HepG2 (cell line): ENCODE results near the gene ZSCAN21. TPM values are rescaled to one million over a fixed set of nuclear protein-coding genes. Genes with fewer than 3 reads are reported as not detected.
A peak's percentile ranks its signal among the peaks of the same experiment; 100 is the strongest.

ENCODE experiments used
- AFF4 ChIP-seq: sonication (generic); formaldehyde crosslinking; IDR thresholded peaks from 2 replicates; pipeline ENCODE4 v1.4.0; 2020; ENCODE audit warnings: missing genetic modification reagents
- MIER3 ChIP-seq: IDR thresholded peaks from 2 replicates; pipeline ENCODE4 v1.6.1; 2016; ENCODE audit warnings: missing compliant biosample characterization, borderline replicate concordance
- ZBTB20 ChIP-seq: sonication (generic); formaldehyde crosslinking; IDR thresholded peaks from 2 replicates; pipeline ENCODE4 v1.8.1; 2023; ENCODE audit warnings: missing genetic modification reagents, low read depth, mild to moderate bottlenecking, borderline replicate concordance
- ZFP1 ChIP-seq: IDR thresholded peaks from 2 replicates; pipeline ENCODE4 v1.6.1; 2016
- ZNF17 ChIP-seq: sonication (generic); formaldehyde crosslinking; IDR thresholded peaks from 2 replicates; pipeline ENCODE4 v1.5.0; 2020; ENCODE audit warnings: mild to moderate bottlenecking, missing genetic modification reagents
- ZNF407 ChIP-seq: sonication (generic); formaldehyde crosslinking; IDR thresholded peaks from one replicate; pipeline ENCODE4 v1.5.1; 2020; ENCODE audit warnings: mild to moderate bottlenecking, missing genetic modification reagents; ENCODE audit errors: not compliant biosample characterization
- ZNF598 ChIP-seq: sonication (generic); formaldehyde crosslinking; IDR thresholded peaks from 2 replicates; pipeline ENCODE4 v1.5.1; 2020; ENCODE audit warnings: mild to moderate bottlenecking, missing genetic modification reagents, borderline replicate concordance
- ZNF652 ChIP-seq: IDR thresholded peaks from 2 replicates; pipeline ENCODE4 v1.6.1; 2016; ENCODE audit warnings: low read depth, borderline replicate concordance
- ZNF766 ChIP-seq: sonication (generic); formaldehyde crosslinking; IDR thresholded peaks from 2 replicates; pipeline ENCODE4 v1.5.0; 2020; ENCODE audit warnings: missing genetic modification reagents, borderline replicate concordance
- polyA plus RNA-seq, 8 experiments: library from polyadenylated mRNA; depleted of rRNA in 3 of 8; stranded (reverse) in 7 of 8; unstranded in 1 of 8; fragments of >200 nt; fragmentation: Illumina TruSeq in 4 of 8; extraction: Trizol in 4 of 8; gene quantifications; 2 replicates each; pipeline versions ENCODE4 v1.2.1 to v1.2.3, GENCODE V29; 2011 to 2016; ENCODE audit warnings: low read depth in 4 of 8, missing spikeins in 1 of 8, mixed read lengths in 1 of 8; ENCODE audit not compliant: insufficient read depth in 1 of 8
- total RNA-seq, 5 experiments: library from RNA; depleted of rRNA; stranded (reverse); fragments of >200 nt; fragmentation: Illumina TruSeq; extraction: Trizol; gene quantifications; 2 replicates each; pipeline ENCODE4 v1.2.3, GENCODE V29; 2016; ENCODE audit warnings: low read depth in 1 of 5
- TF ChIP-seq, protein P1 (sequence below), 2 experiments: sonication (generic) in 1 of 2; formaldehyde crosslinking in 1 of 2; IDR thresholded peaks; 2 replicates each; pipeline versions ENCODE4 v1.6.1 to v1.9.0; 2014 to 2022; ENCODE audit warnings: antibody characterized with exemption in 1 of 2, borderline replicate concordance in 1 of 2, inconsistent platforms in 1 of 2, low read depth in 1 of 2, missing genetic modification reagents in 1 of 2

The ZSCAN21 gene
- total and polyA plus RNA-seq, 2 of the 13 experiments (the other 11 are each of a cell fraction or from before 2014, with no cell fraction given) = 7.0 to 10.0 TPM

- TF ChIP-seq, protein P1, sequence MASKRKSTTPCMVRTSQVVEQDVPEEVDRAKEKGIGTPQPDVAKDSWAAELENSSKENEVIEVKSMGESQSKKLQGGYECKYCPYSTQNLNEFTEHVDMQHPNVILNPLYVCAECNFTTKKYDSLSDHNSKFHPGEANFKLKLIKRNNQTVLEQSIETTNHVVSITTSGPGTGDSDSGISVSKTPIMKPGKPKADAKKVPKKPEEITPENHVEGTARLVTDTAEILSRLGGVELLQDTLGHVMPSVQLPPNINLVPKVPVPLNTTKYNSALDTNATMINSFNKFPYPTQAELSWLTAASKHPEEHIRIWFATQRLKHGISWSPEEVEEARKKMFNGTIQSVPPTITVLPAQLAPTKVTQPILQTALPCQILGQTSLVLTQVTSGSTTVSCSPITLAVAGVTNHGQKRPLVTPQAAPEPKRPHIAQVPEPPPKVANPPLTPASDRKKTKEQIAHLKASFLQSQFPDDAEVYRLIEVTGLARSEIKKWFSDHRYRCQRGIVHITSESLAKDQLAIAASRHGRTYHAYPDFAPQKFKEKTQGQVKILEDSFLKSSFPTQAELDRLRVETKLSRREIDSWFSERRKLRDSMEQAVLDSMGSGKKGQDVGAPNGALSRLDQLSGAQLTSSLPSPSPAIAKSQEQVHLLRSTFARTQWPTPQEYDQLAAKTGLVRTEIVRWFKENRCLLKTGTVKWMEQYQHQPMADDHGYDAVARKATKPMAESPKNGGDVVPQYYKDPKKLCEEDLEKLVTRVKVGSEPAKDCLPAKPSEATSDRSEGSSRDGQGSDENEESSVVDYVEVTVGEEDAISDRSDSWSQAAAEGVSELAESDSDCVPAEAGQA (IDR thresholded peaks at IDR 0.05; ENCODE audit: low read depth) = 0 out of 2 replicates have a peak, but pooled peaks have one; percentile 55
- TF ChIP-seq, protein P1 (CRISPR knock-in tag; IDR thresholded peaks at IDR 0.05; ENCODE audit: borderline replicate concordance) = no peak; the same call in 1 of the 2 replicates
- TF ChIP-seq MIER3 (CRISPR knock-in tag) (peak; percentile 93), ZFP1 (CRISPR knock-in tag) (peak; percentile 96), ZNF407 (CRISPR knock-in tag) (peak; percentile 66), ZNF598 (CRISPR knock-in tag) (peak; percentile 97), ZNF652 (CRISPR knock-in tag) (peak; percentile 46; the same call in 1 of the 2 replicates), ZBTB20 (CRISPR knock-in tag) (no peak; the same call in 1 of the 2 replicates), ZNF766 (CRISPR knock-in tag) (peak; percentile 37), ZNF17 (CRISPR knock-in tag) (0 out of 2 replicates have a peak, but pooled peaks have one; percentile 62), AFF4 (CRISPR knock-in tag) (no peak)
Measured at GRCh38 chr7:100081535-100082102, 32.0 kb downstream of the ZSCAN21 start, which contains the start of gene ZNF3 (continued).
